HCT116 (cell line): ENCODE results near the gene FOXD1. TPM values are rescaled to one million over a fixed set of nuclear protein-coding genes. Genes with fewer than 3 reads are reported as not detected.

Experiments used
- ATAC-seq: fragments of 200-7000 bp; cut with Tn5 transposase; 2 replicates; pipeline ENCODE4 v1.9.1; 2020; ENCODE audit warnings: mild to moderate bottlenecking, moderate library complexity
- BruUV-seq: library from RNA; stranded (reverse); fragments of 400-500 nt; replicated peaks from 2 replicates; lab custom pipeline; 2021; lab: Mats Ljungman, UMichigan
- CTCF ChIA-PET: fragments of 300-600 bp; sonication (Branson Sonifier 250); formaldehyde crosslinking; loops from one replicate; lab custom pipeline; 2021; ENCODE audit warnings: antibody characterized with exemption; lab: Charles Lee
- POLR2A ChIA-PET: fragments of 300-600, 350-600 bp; sonication (Branson Sonifier 250); formaldehyde crosslinking; loops from one replicate; lab custom pipeline; 2021; ENCODE audit warnings: antibody characterized with exemption; lab: Charles Lee
- RAD21 ChIA-PET, 2 experiments: fragments of 300-600 bp; sonication (Branson Sonifier 250); formaldehyde crosslinking; loops; one replicate each; lab custom pipeline; 2023; ENCODE audit warnings: low total read pairs in 2 of 2; ENCODE audit not compliant: uncharacterized antibody in 2 of 2, unreplicated experiment in 2 of 2, low non-redundant PET in 1 of 2; lab: Charles Lee
- DNase-seq: peaks from one replicate; pipeline ENCODE4 v3.0.0-alpha.2; 2010; ENCODE audit warnings: low read depth, low spot score
- H2AFZ ChIP-seq: fragments of 200-600 bp; shearing (Covaris generic), sonication (generic); 2 replicates; pipeline ENCODE4 v1.6.1; 2017; ENCODE audit warnings: low read depth, mixed run types, mixed read lengths, antibody characterized with exemption, low read length; ENCODE audit not compliant: poor library complexity, severe bottlenecking
- H3K27ac ChIP-seq: 2 replicates; pipeline ENCODE4 v1.5.1; 2012; ENCODE audit warnings: low read depth, low read length
- H3K27me3 ChIP-seq: fragments of 200-600 bp; sonication (generic); 2 replicates; pipeline ENCODE4 v1.6.1; 2016; ENCODE audit warnings: mixed run types, low read length, mixed read lengths; ENCODE audit not compliant: insufficient read depth
- H3K36me3 ChIP-seq, 2 experiments: fragments of 200-500 bp in 1 of 2; fragments of 200-600 bp in 1 of 2; sonication (Bioruptor generic) in 1 of 2; sonication (generic) in 1 of 2; 2 replicates each; pipeline versions ENCODE4 v1.5.1 to v1.6.1; 2014 to 2016; ENCODE audit warnings: low read length in 2 of 2, inconsistent platforms in 1 of 2, mixed read lengths in 1 of 2, mixed run types in 1 of 2; ENCODE audit not compliant: insufficient read depth in 2 of 2, control insufficient read depth in 1 of 2
- H3K4me1 ChIP-seq, 2 experiments: fragments of 200-600 bp in 1 of 2; sonication (generic) in 1 of 2; 2 replicates each; pipeline versions ENCODE4 v1.5.1 to v1.6.1; 2012 to 2017; ENCODE audit warnings: low read length in 2 of 2, inconsistent platforms in 1 of 2, mild to moderate bottlenecking in 1 of 2, mixed read lengths in 1 of 2, mixed run types in 1 of 2, moderate library complexity in 1 of 2; ENCODE audit not compliant: insufficient read depth in 2 of 2, control insufficient read depth in 1 of 2
- H3K4me2 ChIP-seq: fragments of 200-600 bp; sonication (generic); 2 replicates; pipeline ENCODE4 v1.6.1; 2017; ENCODE audit warnings: mixed run types, low read length, mixed read lengths
- H3K4me3 ChIP-seq, 2 experiments: fragments of 200-600 bp in 1 of 2; sonication (generic) in 1 of 2; replicated peaks in 1 of 2; 2 replicates each; pipeline ENCODE4 v1.5.1; 2011 to 2016; ENCODE audit warnings: low read length in 2 of 2, control low read depth in 1 of 2, low read depth in 1 of 2, mild to moderate bottlenecking in 1 of 2, mixed read lengths in 1 of 2, mixed run types in 1 of 2
- H3K79me2 ChIP-seq: fragments of 200-600 bp; sonication (generic); 2 replicates; pipeline ENCODE4 v1.6.1; 2017; ENCODE audit warnings: mild to moderate bottlenecking, mixed run types, low read length, moderate library complexity, mixed read lengths; ENCODE audit not compliant: insufficient read depth
- H3K9ac ChIP-seq: fragments of 200-600 bp; sonication (generic); 2 replicates; pipeline ENCODE4 v1.6.1; 2016; ENCODE audit warnings: low read length, mixed read lengths
- H3K9me2 ChIP-seq: fragments of 200-600 bp; sonication (generic), shearing (Covaris generic); 2 replicates; pipeline ENCODE4 v1.6.1; 2017; ENCODE audit warnings: mixed run types, mild to moderate bottlenecking, moderate library complexity; ENCODE audit not compliant: insufficient read depth
- H3K9me3 ChIP-seq, 2 experiments: fragments of 200-500 bp in 1 of 2; fragments of 200-600 bp in 1 of 2; sonication (Bioruptor generic) in 1 of 2; sonication (generic) in 1 of 2; 2 replicates each; pipeline ENCODE4 v1.6.1; 2014 to 2017; ENCODE audit warnings: low read length in 2 of 2, mixed read lengths in 2 of 2, inconsistent platforms in 1 of 2, low read depth in 1 of 2, mild to moderate bottlenecking in 1 of 2, mixed run types in 1 of 2, moderate library complexity in 1 of 2; ENCODE audit not compliant: control insufficient read depth in 1 of 2, insufficient read depth in 1 of 2
- H4K20me1 ChIP-seq: fragments of 200-600 bp; sonication (generic), shearing (Covaris generic); 2 replicates; pipeline ENCODE4 v1.6.1; 2017; ENCODE audit warnings: mixed run types, mild to moderate bottlenecking, moderate library complexity; ENCODE audit not compliant: insufficient read depth
- CBX3 ChIP-seq: IDR thresholded peaks from 2 replicates; pipeline ENCODE4 v1.6.1; 2012; ENCODE audit warnings: low read depth
- CEBPB ChIP-seq: IDR thresholded peaks from 2 replicates; pipeline ENCODE4 v1.6.1; 2012; ENCODE audit warnings: low read depth
- EGR1 ChIP-seq: IDR thresholded peaks from 2 replicates; pipeline ENCODE4 v1.6.1; 2012; ENCODE audit warnings: low read depth
- ELF1 ChIP-seq: IDR thresholded peaks from 2 replicates; pipeline ENCODE4 v1.6.1; 2012; ENCODE audit warnings: low read depth, borderline replicate concordance
- EZH2 ChIP-seq: fragments of 200-600 bp; sonication (generic); IDR thresholded peaks from 2 replicates; pipeline ENCODE4 v1.6.1; 2017; ENCODE audit warnings: antibody characterized with exemption, mixed run types
- EZH2phosphoT487 ChIP-seq: fragments of 200-600 bp; IDR thresholded peaks from 2 replicates; pipeline ENCODE4 v1.6.1; 2018; ENCODE audit warnings: antibody characterized with exemption, borderline replicate concordance
- MAX ChIP-seq: IDR thresholded peaks from 2 replicates; pipeline ENCODE4 v1.6.1; 2012
- POLR2AphosphoS5 ChIP-seq: IDR thresholded peaks from 2 replicates; pipeline ENCODE4 v1.6.1; 2011; ENCODE audit warnings: mild to moderate bottlenecking, low read depth, low read length, moderate library complexity
- SP1 ChIP-seq: IDR thresholded peaks from 2 replicates; pipeline ENCODE4 v1.6.1; 2012; ENCODE audit warnings: low read depth
- TCF7L2 ChIP-seq: IDR thresholded peaks from 2 replicates; pipeline ENCODE4 v1.7.0; 2011; ENCODE audit warnings: borderline replicate concordance, inconsistent platforms; ENCODE audit not compliant: insufficient read depth, insufficient read length; ENCODE audit errors: extremely low read depth
- YY1 ChIP-seq: IDR thresholded peaks from 2 replicates; pipeline ENCODE4 v1.6.1; 2011; ENCODE audit warnings: low read length, low read depth, moderate library complexity, mild to moderate bottlenecking; ENCODE audit not compliant: insufficient replicate concordance; ENCODE audit errors: extremely low read depth
- ZFX ChIP-seq: fragments of 450-650 bp; IDR thresholded peaks from 2 replicates; pipeline ENCODE4 v1.6.1; 2017
- intact Hi-C: fragments of 100-400 bp; cut with micrococcal nuclease; formaldehyde crosslinking; loops from 2 replicates; pipeline ENCODE4 v1.10.0; 2022
- total RNA-seq: library from RNA; stranded (reverse); gene quantifications from one replicate; pipeline ENCODE4 v1.2.1, GENCODE V29; 2021; ENCODE audit not compliant: unreplicated experiment
- TF ChIP-seq, protein P1 (sequence below): IDR thresholded peaks from 2 replicates; pipeline ENCODE4 v1.6.1; 2011; ENCODE audit warnings: mild to moderate bottlenecking, low read length, moderate library complexity; ENCODE audit not compliant: insufficient replicate concordance; ENCODE audit errors: extremely low read depth

Gene FOXD1
- total RNA-seq, 1 experiment from 2014 or later = 26.8 TPM

DNA sequence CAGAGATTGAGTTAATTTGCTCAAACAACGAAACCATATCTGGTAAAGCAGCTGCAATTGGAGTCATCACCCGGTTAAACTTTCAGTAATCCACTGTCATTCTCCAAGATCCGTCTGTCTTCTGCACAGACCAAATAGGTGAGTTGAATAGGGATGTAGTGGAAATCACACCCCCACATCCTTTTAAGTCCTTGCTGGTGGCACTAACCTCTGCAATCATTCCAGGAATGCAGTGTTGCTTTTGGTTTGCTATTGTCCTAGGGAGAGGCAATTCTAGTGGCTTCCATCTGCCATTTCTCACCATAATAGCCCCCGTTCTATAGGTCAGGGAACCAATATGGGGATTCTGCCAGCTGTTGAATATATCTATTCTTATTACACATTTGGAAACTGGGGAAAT is 35.1 kb upstream of the FOXD1 start:
- POLR2A ChIA-PET = interaction anchor here (1.2 to 1.3 kb wide), 2 partner anchors 13 to 15 kb away, joined by 3 read pairs; partner anchors contain the start of gene BTF3
- RAD21 ChIA-PET = no interaction called here
- H3K4me3 ChIP-seq = no peak overlapping the region
- H3K9me2 ChIP-seq = no peaks in the 10 kb centered on the region
- DNase-seq (no peak), ATAC-seq (no peak)
- no peaks in the 10 kb centered on the region for H4K20me1 ChIP-seq
- H2AFZ ChIP-seq = no peak overlapping the region
- H3K36me3 ChIP-seq = no peaks in the 10 kb centered on the region
- H3K27ac ChIP-seq = no peak overlapping the region
- intact Hi-C loops = no loop called here
- CTCF ChIA-PET = interaction anchor here (1.4 kb wide), 1 partner anchor 29 kb away, joined by 3 read pairs; no protein-coding TSS in a partner anchor
- no peaks in the 10 kb centered on the region for H3K27me3 ChIP-seq
- no peaks in the 10 kb centered on the region for H3K79me2 ChIP-seq
- no peak overlapping the region for H3K4me2 ChIP-seq
- no peak for TF ChIP-seq MAX
- no peak for TF ChIP-seq SP1
- TF ChIP-seq CEBPB = no peak
- no peak for TF ChIP-seq TCF7L2
- TF ChIP-seq CBX3 = no peak
- H3K9ac ChIP-seq = no peak overlapping the region
- H3K4me1 ChIP-seq = no peaks in the 10 kb centered on the region
- no peaks in the 10 kb centered on the region for H3K9me3 ChIP-seq
- no TSS peak for BruUV-seq

DNA sequence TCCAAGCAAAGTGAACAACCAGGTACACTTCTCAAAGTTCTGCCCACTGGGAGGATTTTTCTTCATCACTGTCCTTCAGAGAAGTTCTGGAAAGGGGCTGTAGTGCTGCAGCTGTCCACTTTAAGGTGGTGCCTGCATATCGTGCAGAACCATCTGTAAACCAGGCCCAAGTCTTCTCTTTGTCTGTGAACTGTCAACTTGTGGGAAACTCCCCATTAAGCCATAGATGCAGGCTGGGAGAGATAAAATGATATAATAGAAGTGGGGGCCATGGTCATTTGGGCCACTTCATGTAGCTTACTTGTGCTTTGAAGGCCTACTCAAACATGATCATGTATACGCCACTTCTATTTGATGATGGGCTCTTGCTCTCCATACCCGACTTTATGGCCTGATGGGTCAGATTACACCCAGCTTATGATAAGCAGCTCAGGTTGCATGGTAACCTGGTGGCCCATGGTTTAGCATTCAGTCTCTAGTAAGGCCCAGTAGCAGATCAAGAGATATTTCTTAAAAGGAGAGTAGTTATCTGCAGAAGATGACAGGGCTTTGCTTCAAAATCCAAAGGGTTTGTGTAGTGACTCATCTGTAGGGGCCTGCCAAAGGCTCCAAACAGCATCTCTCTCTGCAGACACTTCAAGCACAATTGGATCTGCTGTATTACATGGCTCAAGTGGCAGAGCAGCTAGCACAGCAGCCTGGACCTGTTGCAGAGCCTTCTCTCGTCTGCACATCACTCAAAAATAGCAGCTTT is 34.0 kb upstream of the FOXD1 start:
- Histone ChIP-seq H3K4me3 (no peak overlapping the region), H2AFZ (no peak overlapping the region), H4K20me1 (no peaks in the 10 kb centered on the region), H3K79me2 (no peaks in the 10 kb centered on the region)
- POLR2A ChIA-PET = interaction anchor here (1.2 kb wide), 1 partner anchor 16 kb away, joined by 3 read pairs; the partner anchor contains the start of gene BTF3
- TF ChIP-seq EZH2 = no peak
- no peak for TF ChIP-seq YY1
- no peak for TF ChIP-seq CBX3
- TF ChIP-seq MAX = no peak
- TF ChIP-seq ZFX = no peak
- TF ChIP-seq, protein P1, sequence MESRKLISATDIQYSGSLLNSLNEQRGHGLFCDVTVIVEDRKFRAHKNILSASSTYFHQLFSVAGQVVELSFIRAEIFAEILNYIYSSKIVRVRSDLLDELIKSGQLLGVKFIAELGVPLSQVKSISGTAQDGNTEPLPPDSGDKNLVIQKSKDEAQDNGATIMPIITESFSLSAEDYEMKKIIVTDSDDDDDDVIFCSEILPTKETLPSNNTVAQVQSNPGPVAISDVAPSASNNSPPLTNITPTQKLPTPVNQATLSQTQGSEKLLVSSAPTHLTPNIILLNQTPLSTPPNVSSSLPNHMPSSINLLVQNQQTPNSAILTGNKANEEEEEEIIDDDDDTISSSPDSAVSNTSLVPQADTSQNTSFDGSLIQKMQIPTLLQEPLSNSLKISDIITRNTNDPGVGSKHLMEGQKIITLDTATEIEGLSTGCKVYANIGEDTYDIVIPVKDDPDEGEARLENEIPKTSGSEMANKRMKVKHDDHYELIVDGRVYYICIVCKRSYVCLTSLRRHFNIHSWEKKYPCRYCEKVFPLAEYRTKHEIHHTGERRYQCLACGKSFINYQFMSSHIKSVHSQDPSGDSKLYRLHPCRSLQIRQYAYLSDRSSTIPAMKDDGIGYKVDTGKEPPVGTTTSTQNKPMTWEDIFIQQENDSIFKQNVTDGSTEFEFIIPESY = no peak
- TF ChIP-seq EGR1 = no peak
- TF ChIP-seq ELF1 = no peak
- no peak for TF ChIP-seq TCF7L2
- TF ChIP-seq EZH2phosphoT487 = no peak
- no peak for TF ChIP-seq POLR2AphosphoS5
- TF ChIP-seq, all 23 proteins: peak for 0
- ATAC-seq (no peak), DNase-seq (no peak)
- ChIA-PET RAD21 (no interaction called here), CTCF (interaction anchor here (1.4 kb wide), 1 partner anchor 28 kb away, joined by 3 read pairs; no protein-coding TSS in a partner anchor)
- H3K9me3 ChIP-seq = no peaks in the 10 kb centered on the region
- H3K4me2 ChIP-seq = no peak overlapping the region
- H3K27me3 ChIP-seq = no peaks in the 10 kb centered on the region
- no peak overlapping the region for H3K9ac ChIP-seq
- no peaks in the 10 kb centered on the region for H3K36me3 ChIP-seq
- intact Hi-C loops = no loop called here
- no peaks in the 10 kb centered on the region for H3K4me1 ChIP-seq
- no peaks in the 10 kb centered on the region for H3K9me2 ChIP-seq
- H3K27ac ChIP-seq = no peak overlapping the region
- no TSS peak for BruUV-seq
